Stomach (tissue), 4 donors: Measurements from ENCODE around the gene RFC5.

Experiments
- CTCF ChIP-seq, 7 experiments: fragments of 450-650 bp in 4 of 7; fragments of 200-600 bp in 3 of 7; sonication (generic) in 3 of 7; IDR thresholded peaks; one replicate each; pipeline ENCODE4 v1.5.1; 2016 to 2019; ENCODE audit warnings: antibody characterized with exemption in 7 of 7, control low read depth in 2 of 7, mild to moderate bottlenecking in 1 of 7
- EP300 ChIP-seq: sonication (generic); formaldehyde crosslinking; IDR thresholded peaks from one replicate; pipeline ENCODE4 v1.6.1; 2017; ENCODE audit warnings: antibody characterized with exemption
- POLR2A ChIP-seq, 4 donors: fragments of 450-650 bp; IDR thresholded peaks; one replicate each; pipeline ENCODE4 v1.6.1; 2016; ENCODE audit warnings: antibody characterized with exemption in 4 of 4, control low read depth in 2 of 4, mild to moderate bottlenecking in 1 of 4, moderate library complexity in 1 of 4
- POLR2AphosphoS5 ChIP-seq, 3 donors: sonication (generic); formaldehyde crosslinking; IDR thresholded peaks; one replicate each; pipeline ENCODE4 v1.6.1; 2016; ENCODE audit warnings: antibody characterized with exemption in 3 of 3

- TF ChIP-seq CTCF (IDR thresholded peaks at IDR 0.05): no peak
- TF ChIP-seq POLR2A (IDR thresholded peaks at IDR 0.05): no peak
- no peak for TF ChIP-seq POLR2AphosphoS5 (IDR thresholded peaks at IDR 0.05)
- TF ChIP-seq EP300: no peak
Observed at GRCh38 chr12:118073768-118074167, 57.3 kb downstream of the RFC5 start.
